ENCODE data around the gene RASSF9. TPM values are rescaled to one million over a fixed set of nuclear protein-coding genes. Genes with fewer than 3 reads are reported as not detected.

The RASSF9 gene
- 1 to 10 TPM; 2.4 to 3.6 (median 3.2) TPM for total RNA-seq

GRCh38 chr12:85836197-85837090 lies at the start of gene RASSF9:
Gene RASSF9, minus strand, starts transcription at chr12:85836409. Its CDS starts 208 bp downstream, at chr12:85836201.
- H3K4me3 ChIP-seq = peak within 1 kb of the TSS; percentile 24 to 50 (median 29)
- H3K4me1 ChIP-seq = peaks cover 0 to 16% (median 0%) of the 10 kb centered on the region in 4 donors
- TF ChIP-seq EP300 (IDR thresholded peaks at IDR 0.05) (peak in 1 of 2 donors; percentile 39), CTCF (IDR thresholded peaks at IDR 0.05) (no peak)
- H3K27ac ChIP-seq = peak within 1 kb of the TSS; percentile 35 to 85 (median 73)
- WGBS, 2 donors = 30 to 32% methylated on average over 15 of the region's 15 CpGs
- no peaks in the 10 kb centered on the region for H3K36me3 ChIP-seq
- no peaks in the 10 kb centered on the region for H3K27me3 ChIP-seq
- DNase-seq (ENCODE audit: low spot score in 2 of 2) = peak; percentile 23 to 56
- H3K9me3 ChIP-seq = no peaks in the 10 kb centered on the region

GRCh38 chr12:85883763-85884162 lies 47.6 kb upstream of the RASSF9 start:
- H3K9me3 ChIP-seq = no peaks in the 10 kb centered on the region
- H3K27ac ChIP-seq = no peak overlapping the region
- TF ChIP-seq EP300 (IDR thresholded peaks at IDR 0.05) (no peak), POLR2A (IDR thresholded peaks at IDR 0.05) (no peak), CTCF (IDR thresholded peaks at IDR 0.05) (no peak)
- no peak for DNase-seq (ENCODE audit: low spot score in 2 of 2)
- H3K27me3 ChIP-seq = no peaks in the 10 kb centered on the region
- no peaks in the 10 kb centered on the region for H3K36me3 ChIP-seq
- H3K4me1 ChIP-seq = no peaks in the 10 kb centered on the region
- H3K4me3 ChIP-seq = no peak overlapping the region

DNA sequence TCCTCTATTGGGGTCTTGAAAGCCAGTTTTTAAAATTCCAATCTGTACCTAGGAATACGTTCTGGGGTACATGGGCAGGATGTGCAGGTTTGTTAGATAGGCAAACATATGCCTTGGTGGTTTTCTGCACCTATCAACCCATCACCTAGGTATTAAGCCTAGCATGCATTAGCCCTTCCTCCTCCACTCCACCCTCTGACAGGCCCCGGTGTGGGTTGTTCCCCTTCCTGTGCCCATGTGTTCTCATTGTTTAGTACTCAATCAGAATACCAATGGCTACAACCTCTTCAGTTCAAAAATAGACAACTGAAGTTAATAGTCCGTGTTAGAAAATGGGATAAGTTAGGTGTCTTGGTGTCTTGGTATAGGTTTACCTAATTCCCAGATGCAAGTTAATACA lies 41.2 kb upstream of the RASSF9 start:
- 72 to 74% methylated on average over 3 of the region's 3 CpGs for WGBS, 2 donors
- Histone ChIP-seq H3K4me3 (no peak overlapping the region), H3K36me3 (no peaks in the 10 kb centered on the region), H3K27ac (no peak overlapping the region), H3K27me3 (no peaks in the 10 kb centered on the region), H3K9me3 (no peaks in the 10 kb centered on the region), H3K4me1 (no peaks in the 10 kb centered on the region)
- TF ChIP-seq CTCF (IDR thresholded peaks at IDR 0.05) = no peak
- TF ChIP-seq EP300 (IDR thresholded peaks at IDR 0.05) = no peak
- TF ChIP-seq POLR2A (IDR thresholded peaks at IDR 0.05) = no peak
- no peak for DNase-seq (ENCODE audit: low spot score in 2 of 2)

DNA sequence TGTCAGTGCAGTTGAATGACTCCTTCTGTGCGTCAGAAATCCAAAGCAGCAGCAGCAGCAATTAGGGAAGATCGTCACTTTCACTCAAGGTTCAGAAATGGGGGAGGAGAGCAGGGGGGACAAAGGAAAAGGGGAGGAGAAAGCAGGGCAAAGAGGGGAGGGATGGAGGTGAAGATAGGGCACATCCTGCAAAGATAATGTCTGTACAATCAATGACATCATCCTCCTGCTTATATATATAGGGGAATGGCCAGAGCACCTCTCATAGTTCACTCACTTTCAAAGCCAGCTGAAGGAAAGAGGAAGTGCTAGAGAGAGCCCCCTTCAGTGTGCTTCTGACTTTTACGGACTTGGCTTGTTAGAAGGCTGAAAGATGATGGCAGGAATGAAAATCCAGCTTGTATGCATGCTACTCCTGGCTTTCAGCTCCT lies 37.8 kb upstream of the RASSF9 start, which contains the start of gene NTS:
Gene NTS, plus strand, starts transcription at position 265 of the 431 bp plus-strand sequence. Its CDS starts 109 bp downstream, at position 374.
- H3K36me3 ChIP-seq = no peaks in the 10 kb centered on the region
- H3K27me3 ChIP-seq = no peaks in the 10 kb centered on the region
- no peaks in the 10 kb centered on the region for H3K4me1 ChIP-seq
- TF ChIP-seq POLR2A (IDR thresholded peaks at IDR 0.05) (no peak), CTCF (IDR thresholded peaks at IDR 0.05) (no peak), EP300 (IDR thresholded peaks at IDR 0.05) (no peak)
- no peak within 1 kb of the TSS for H3K4me3 ChIP-seq
- no peak for DNase-seq (ENCODE audit: low spot score in 2 of 2)
- H3K9me3 ChIP-seq = no peaks in the 10 kb centered on the region
- 13 to 19% methylated on average over 3 of the region's 3 CpGs for WGBS, 2 donors
- no peak within 1 kb of the TSS for H3K27ac ChIP-seq

GRCh38 chr12:85872497-85873091 lies 36.4 kb upstream of the RASSF9 start:
- no peak overlapping the region for H3K4me3 ChIP-seq
- H3K9me3 ChIP-seq = no peaks in the 10 kb centered on the region
- no peaks in the 10 kb centered on the region for H3K27me3 ChIP-seq
- no peak for TF ChIP-seq POLR2A (IDR thresholded peaks at IDR 0.05)
- peak; percentile 46 to 63 (median 58) for TF ChIP-seq CTCF (IDR thresholded peaks at IDR 0.05)
- 34% methylated on average over 3 of the region's 3 CpGs for WGBS, 2 donors
- H3K4me1 ChIP-seq = no peaks in the 10 kb centered on the region
- no peaks in the 10 kb centered on the region for H3K36me3 ChIP-seq
- no peak overlapping the region for H3K27ac ChIP-seq
- DNase-seq (ENCODE audit: low spot score in 2 of 2) = no peak
